NCI-H146 (cell line): ENCODE data around the gene BMP2K.
"Not testable (repeated sequence)": the region's sequence is repeated elsewhere in the genome, so short reads cannot be mapped to it uniquely, and the experiment has no call there.

ENCODE experiments used
- DNase-seq: peaks from one replicate; lab custom pipeline; 2025; lab: John Stamatoyannopoulos, UW

The BMP2K gene

GRCh38 chr4:78795594-78796416, 19.7 kb downstream of the BMP2K start:
- not testable (repeated sequence) for DNase-seq

GRCh38 chr4:78796526-78796925, 20.4 kb downstream of the BMP2K start:
- DNase-seq = no peak

- no peak for DNase-seq
Measured at GRCh38 chr4:78797777-78798284, 21.7 kb downstream of the BMP2K start.

- peak; percentile 0 for DNase-seq
Measured at GRCh38 chr4:78799551-78800495, 23.7 kb downstream of the BMP2K start.

- DNase-seq = no peak
Measured at GRCh38 chr4:78800965-78801364, 24.8 kb downstream of the BMP2K start.

- no peak for DNase-seq
Measured at GRCh38 chr4:78803983-78804382, 27.8 kb downstream of the BMP2K start.

- no peak for DNase-seq
Measured at GRCh38 chr4:78806943-78807460, 30.9 kb downstream of the BMP2K start.

- DNase-seq = no peak
Measured at GRCh38 chr4:78809295-78809694, 33.1 kb downstream of the BMP2K start.

GRCh38 chr4:78809928-78810835, 34.0 kb downstream of the BMP2K start:
- DNase-seq = no peak

- no peak for DNase-seq
Measured at GRCh38 chr4:78811034-78811433, 34.9 kb downstream of the BMP2K start.

- DNase-seq = no peak
Measured at GRCh38 chr4:78818530-78819079, 42.5 kb downstream of the BMP2K start.

GRCh38 chr4:78824001-78824400, 47.9 kb downstream of the BMP2K start:
- DNase-seq = no peak

- no peak for DNase-seq
Measured at GRCh38 chr4:78827191-78827590, 51.0 kb downstream of the BMP2K start.

- no peak for DNase-seq
Measured at GRCh38 chr4:78829296-78829695, 53.1 kb downstream of the BMP2K start.

GRCh38 chr4:78839676-78840075, 63.5 kb downstream of the BMP2K start:
- not testable (repeated sequence) for DNase-seq

GRCh38 chr4:78840286-78840685, 64.1 kb downstream of the BMP2K start:
- DNase-seq = not testable (repeated sequence)

GRCh38 chr4:78845472-78845871, 69.3 kb downstream of the BMP2K start:
- DNase-seq = no peak

GRCh38 chr4:78846258-78846657, 70.1 kb downstream of the BMP2K start:
- no peak for DNase-seq

- no peak for DNase-seq
Measured at GRCh38 chr4:78862314-78862737, 86.2 kb downstream of the BMP2K start.

GRCh38 chr4:78863254-78863869, 87.2 kb downstream of the BMP2K start:
- no peak for DNase-seq

GRCh38 chr4:78863991-78864390, 87.8 kb downstream of the BMP2K start:
- no peak for DNase-seq
